H1 (cell line): ENCODE data around the gene CCL1. TPM values are rescaled to one million over a fixed set of nuclear protein-coding genes. Genes with fewer than 3 reads are reported as not detected.
"Not testable (repeated sequence)": the region's sequence is repeated elsewhere in the genome, so short reads cannot be mapped to it uniquely, and the experiment has no call there.

ENCODE experiments used
- CTCF ChIA-PET: fragments of 300-600 bp; sonication (Branson Sonifier 250); formaldehyde crosslinking; loops from one replicate; lab custom pipeline; 2021; ENCODE audit not compliant: partially characterized antibody; lab: Charles Lee
- POLR2A ChIA-PET: fragments of 300-600 bp; sonication (Branson Sonifier 250); formaldehyde crosslinking; loops from one replicate; lab custom pipeline; 2021; ENCODE audit warnings: inconsistent platforms; ENCODE audit not compliant: partially characterized antibody; lab: Charles Lee
- DNase-seq, 2 experiments: peaks; one replicate each; pipeline versions ENCODE4 v3.0.0 to v3.0.0-alpha.2; 2010 to 2022; ENCODE audit warnings: low spot score in 2 of 2, low read depth in 1 of 2, mixed read lengths in 1 of 2
- FAIRE-seq: peaks from 2 replicates; lab custom pipeline; 2011; peaks lifted over from hg19 to GRCh38; lab: Jason Lieb, UNC
- H2AFZ ChIP-seq: 2 replicates; pipeline ENCODE4 v1.8.1; 2012; ENCODE audit warnings: low read length, inconsistent platforms
- H2AK5ac ChIP-seq: 2 replicates; pipeline ENCODE4 v1.6.1; 2013; ENCODE audit warnings: low read depth, low read length
- H2BK120ac ChIP-seq: replicated peaks from 2 replicates; pipeline ENCODE3; 2013; ENCODE audit warnings: low read depth, low read length, inconsistent platforms
- H2BK12ac ChIP-seq: 2 replicates; pipeline ENCODE4 v1.6.1; 2013; ENCODE audit warnings: low read depth, low read length
- H2BK15ac ChIP-seq: 2 replicates; pipeline ENCODE4 v1.6.1; 2013; ENCODE audit warnings: low read length
- H2BK20ac ChIP-seq: 2 replicates; pipeline ENCODE4 v1.6.1; 2013; ENCODE audit warnings: low read length
- H2BK5ac ChIP-seq: 2 replicates; pipeline ENCODE4 v1.6.1; 2013; ENCODE audit warnings: low read depth, low read length
- H3K14ac ChIP-seq: 2 replicates; pipeline ENCODE4 v1.6.1; 2013; ENCODE audit warnings: inconsistent platforms; ENCODE audit not compliant: insufficient read length
- H3K18ac ChIP-seq: 2 replicates; pipeline ENCODE4 v1.6.1; 2013; ENCODE audit warnings: low read length; ENCODE audit errors: extremely low read depth
- H3K23ac ChIP-seq: 2 replicates; pipeline ENCODE4 v1.6.1; 2013; ENCODE audit warnings: inconsistent platforms; ENCODE audit not compliant: insufficient read length
- H3K23me2 ChIP-seq: 2 replicates; pipeline ENCODE4 v1.6.1; 2013; ENCODE audit warnings: low read depth, low read length
- H3K27ac ChIP-seq: 2 replicates; pipeline ENCODE4 v1.6.1; 2011; ENCODE audit warnings: low read depth, low read length, inconsistent platforms
- H3K27me3 ChIP-seq, 4 experiments: replicated peaks in 1 of 4; 1 replicate in 1 of 4; 2 replicates in 3 of 4; pipeline versions ENCODE4 v1.6.1 to v1.8.1; 2011 to 2013; ENCODE audit warnings: low read length in 3 of 4, mild to moderate bottlenecking in 3 of 4, inconsistent platforms in 2 of 4, mixed read lengths in 2 of 4, moderate library complexity in 1 of 4; ENCODE audit not compliant: control insufficient read depth in 3 of 4, insufficient read depth in 3 of 4; ENCODE audit errors: extremely low read depth in 1 of 4
- H3K36me3 ChIP-seq, 4 experiments: 2 replicates each; pipeline versions ENCODE4 v1.6.1 to v1.8.1; 2011 to 2013; ENCODE audit warnings: mild to moderate bottlenecking in 4 of 4, low read length in 3 of 4, moderate library complexity in 2 of 4, control low read depth in 1 of 4, inconsistent platforms in 1 of 4; ENCODE audit not compliant: insufficient read depth in 4 of 4, control insufficient read depth in 2 of 4
- H3K4ac ChIP-seq: replicated peaks from 2 replicates; pipeline ENCODE3; 2013; ENCODE audit warnings: low read length, low read depth, mixed read lengths, inconsistent platforms; ENCODE audit not compliant: insufficient read length
- H3K4me1 ChIP-seq, 4 experiments: replicated peaks in 1 of 4; 1 replicate in 1 of 4; 2 replicates in 3 of 4; pipeline versions ENCODE4 v1.6.1 to v1.8.1; 2011 to 2013; ENCODE audit warnings: low read length in 3 of 4, inconsistent platforms in 2 of 4, mixed read lengths in 1 of 4; ENCODE audit not compliant: insufficient read depth in 4 of 4, control insufficient read depth in 3 of 4
- H3K4me2 ChIP-seq, 2 experiments: 2 replicates each; pipeline versions ENCODE4 v1.6.1 to v1.8.1; 2011 to 2013; ENCODE audit warnings: low read depth in 2 of 2, low read length in 2 of 2, control low read depth in 1 of 2, inconsistent platforms in 1 of 2, mild to moderate bottlenecking in 1 of 2; ENCODE audit not compliant: insufficient read depth in 1 of 2
- H3K4me3 ChIP-seq, 4 experiments: fragments of 200-600, 300-600 bp in 1 of 4; sonication (generic), shearing (Covaris generic), sonication (Bioruptor Twin) in 1 of 4; 2 replicates each; pipeline versions ENCODE4 v1.5.1 to v1.8.1; 2011 to 2016; ENCODE audit warnings: low read length in 4 of 4, low read depth in 3 of 4, control low read depth in 2 of 4, inconsistent platforms in 2 of 4, mild to moderate bottlenecking in 2 of 4, mixed read lengths in 1 of 4, moderate library complexity in 1 of 4; ENCODE audit not compliant: insufficient read depth in 2 of 4; ENCODE audit errors: extremely low read depth in 1 of 4
- H3K56ac ChIP-seq: replicated peaks from 2 replicates; pipeline ENCODE3; 2013; ENCODE audit warnings: low read depth, mild to moderate bottlenecking, mixed read lengths, low read length, inconsistent platforms; ENCODE audit not compliant: insufficient read length
- H3K79me1 ChIP-seq: 2 replicates; pipeline ENCODE4 v1.6.1; 2013; ENCODE audit warnings: low read depth, low read length, control low read depth
- H3K79me2 ChIP-seq, 2 experiments: 2 replicates each; pipeline versions ENCODE4 v1.6.1 to v1.8.1; 2012 to 2013; ENCODE audit warnings: low read length in 2 of 2, mild to moderate bottlenecking in 2 of 2, inconsistent platforms in 1 of 2; ENCODE audit not compliant: insufficient read depth in 2 of 2, control insufficient read depth in 1 of 2
- H3K9ac ChIP-seq, 4 experiments: replicated peaks in 1 of 4; 1 replicate in 1 of 4; 2 replicates in 3 of 4; pipeline versions ENCODE4 v1.6.1 to v1.8.1; 2011 to 2013; ENCODE audit warnings: low read depth in 3 of 4, low read length in 3 of 4, control low read depth in 2 of 4, mild to moderate bottlenecking in 2 of 4, moderate library complexity in 2 of 4, inconsistent platforms in 1 of 4; ENCODE audit errors: extremely low read depth in 1 of 4
- H3K9me3 ChIP-seq, 2 experiments: 2 replicates each; pipeline versions ENCODE4 v1.6.1 to v1.8.1; 2012 to 2013; ENCODE audit warnings: mild to moderate bottlenecking in 2 of 2, moderate library complexity in 2 of 2, control low read depth in 1 of 2, inconsistent platforms in 1 of 2, low read depth in 1 of 2, low read length in 1 of 2, mixed read lengths in 1 of 2; ENCODE audit not compliant: insufficient read depth in 2 of 2
- H4K20me1 ChIP-seq, 2 experiments: replicated peaks in 1 of 2; 2 replicates each; pipeline versions ENCODE3 to v1.8.1; 2011 to 2013; ENCODE audit warnings: inconsistent platforms in 2 of 2, low read length in 2 of 2, mild to moderate bottlenecking in 1 of 2; ENCODE audit not compliant: insufficient read depth in 2 of 2, control insufficient read depth in 1 of 2
- H4K5ac ChIP-seq: 2 replicates; pipeline ENCODE4 v1.6.1; 2013; ENCODE audit warnings: low read length, low read depth, mixed read lengths, inconsistent platforms; ENCODE audit not compliant: insufficient read length
- H4K8ac ChIP-seq: 2 replicates; pipeline ENCODE4 v1.8.0; 2013; ENCODE audit warnings: mild to moderate bottlenecking, moderate library complexity, low read length, inconsistent platforms; ENCODE audit not compliant: insufficient read depth; ENCODE audit errors: extremely low read depth
- H4K91ac ChIP-seq: replicated peaks from 2 replicates; pipeline ENCODE3; 2013; ENCODE audit warnings: low read length, mixed read lengths, inconsistent platforms; ENCODE audit not compliant: insufficient read length
- WGBS, 2 experiments: shearing (Covaris generic) in 1 of 2; methylation state at CpG; one replicate each; pipeline versions ENCODE4 v1.1.6 to v1.1.7; 2013 to 2015; ENCODE audit warnings: low lambda C conversion rate in 2 of 2, mixed read lengths in 2 of 2, inconsistent platforms in 1 of 2, low coverage in 1 of 2, missing lambda C conversion rate in 1 of 2; ENCODE audit not compliant: insufficient replicate concordance in 2 of 2, insufficient coverage in 1 of 2, insufficient read length in 1 of 2; ENCODE audit errors: extremely low coverage in 1 of 2, missing lambda C conversion rate in 1 of 2; 5-methylcytosine and 5-hydroxymethylcytosine counted together
- polyA plus RNA-seq, 7 experiments: library from polyadenylated mRNA; depleted of rRNA in 3 of 7; stranded (reverse) in 5 of 7; unstranded in 2 of 7; fragments of >200 nt in 5 of 7; fragments of 200-250 nt in 2 of 7; gene quantifications; 1 replicate in 5 of 7; 2 replicates in 1 of 7; 4 replicates in 1 of 7; pipeline versions ENCODE4 v1.2.1 to v1.2.3, GENCODE V29; 2011 to 2013; ENCODE audit warnings: missing spikeins in 2 of 7, mixed read lengths in 2 of 7
- total RNA-seq: library from RNA; stranded (reverse); fragmentation: NEBNext Ultra II Directional; extraction: Animal tissue kit (Norgen Biotek cat#: 25700); gene quantifications from 2 replicates; pipeline ENCODE4 v1.2.1, GENCODE V29; 2021

Gene CCL1
- total and polyA plus RNA-seq, 2 of the 8 experiments (the other 6 are each of a cell fraction or from before 2014, with no cell fraction given) = not detected

DNA sequence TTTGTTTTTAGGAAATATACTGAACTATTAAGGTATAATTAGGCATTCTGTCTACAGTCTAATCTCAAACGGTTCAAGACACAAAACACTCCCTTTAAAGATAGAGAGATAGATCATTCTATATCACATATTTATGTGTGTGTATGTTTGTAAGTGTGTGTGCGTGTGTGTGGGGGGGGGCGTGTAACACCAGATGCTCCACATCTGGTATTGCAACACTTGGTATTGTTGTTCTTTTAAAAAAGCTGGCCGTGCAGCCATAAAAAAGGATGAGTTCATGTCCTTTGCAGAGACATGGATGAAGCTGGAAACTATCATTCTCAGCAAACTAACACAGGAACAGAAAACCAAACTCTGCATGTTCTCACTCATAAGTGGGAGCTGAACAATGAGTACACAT, 35.5 kb downstream of the CCL1 start:
- H2BK120ac ChIP-seq, H2BK12ac ChIP-seq, H4K91ac ChIP-seq, H3K79me1 ChIP-seq, H3K18ac ChIP-seq, H2BK5ac ChIP-seq, H3K27me3 ChIP-seq, H2AFZ ChIP-seq, FAIRE-seq, H4K20me1 ChIP-seq, H2BK15ac ChIP-seq, H2BK20ac ChIP-seq, H3K23ac ChIP-seq, H2AK5ac ChIP-seq, POLR2A ChIA-PET, H3K14ac ChIP-seq, H3K4me3 ChIP-seq, H4K8ac ChIP-seq, H3K4me1 ChIP-seq, H4K5ac ChIP-seq, H3K9me3 ChIP-seq, H3K4me2 ChIP-seq, H3K23me2 ChIP-seq, H3K9ac ChIP-seq, H3K79me2 ChIP-seq, H3K56ac ChIP-seq, H3K4ac ChIP-seq, H3K27ac ChIP-seq, DNase-seq, H3K36me3 ChIP-seq: not testable (repeated sequence)
- WGBS, 2 experiments = 81% methylated on average over 4 of the region's 4 CpGs; no CpG with 5 or more reads in 1 of the 2 experiments
- CTCF ChIA-PET = interaction anchor here (0.9 to 1.4 kb wide), 5 partner anchors 27 to 791 kb away, joined by 3 to 5 read pairs (median 3); no protein-coding TSS in a partner anchor
